ENCODE data around the gene ATXN7L2. TPM values are rescaled to one million over a fixed set of nuclear protein-coding genes. Genes with fewer than 3 reads are reported as not detected.

Gene ATXN7L2
- total and polyA plus RNA-seq, 8 donors: 4.7 to 11.7 (median 8.1) TPM

- H3K36me3 ChIP-seq: no peaks in the 10 kb centered on the region
- no peaks in the 10 kb centered on the region for H3K9me3 ChIP-seq
- intact Hi-C loops (cut with DNase I): no loop called here
- no peak for TF ChIP-seq CTCF (IDR thresholded peaks at IDR 0.05)
- H3K27me3 ChIP-seq: peaks cover 0 to 46% of the 10 kb centered on the region in 2 donors
- DNase-seq: no peak
- ATAC-seq: no peak
- no peak overlapping the region for H3K27ac ChIP-seq
- H3K4me3 ChIP-seq: no peak overlapping the region
- H3K4me1 ChIP-seq: no peaks in the 10 kb centered on the region
These were observed 8.4 kb upstream of the ATXN7L2 start for GRCh38 chr1:109475261-109475660.

DNA sequence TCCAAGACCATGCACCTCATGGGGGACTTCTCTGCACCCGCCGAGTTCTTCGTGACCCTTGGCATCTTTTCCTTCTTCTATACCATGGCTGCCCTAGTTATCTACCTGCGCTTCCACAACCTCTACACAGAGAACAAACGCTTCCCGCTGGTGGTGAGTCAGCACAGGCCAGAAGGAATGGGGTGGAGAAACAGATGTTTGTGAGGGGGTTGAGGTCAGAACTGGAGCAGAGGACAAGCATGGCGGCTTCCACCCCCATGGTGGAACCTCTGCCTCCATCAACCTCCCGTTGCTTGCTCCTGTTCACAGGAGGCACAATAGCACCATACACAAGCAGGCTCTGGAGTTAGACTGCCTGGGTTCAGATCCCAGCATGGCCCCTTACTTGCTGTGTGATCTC lies 6.9 kb upstream of the ATXN7L2 start:
- Histone ChIP-seq H3K36me3 (no peaks in the 10 kb centered on the region), H3K4me1 (no peaks in the 10 kb centered on the region), H3K9me3 (no peaks in the 10 kb centered on the region), H3K27ac (no peak overlapping the region), H3K4me3 (no peak overlapping the region), H3K27me3 (peaks cover 0 to 36% of the 10 kb centered on the region in 2 donors)
- ATAC-seq (no peak), DNase-seq (no peak)
- intact Hi-C loops (cut with DNase I): no loop called here
- no peak for TF ChIP-seq CTCF (IDR thresholded peaks at IDR 0.05)

GRCh38 chr1:109477821-109478220 lies 5.9 kb upstream of the ATXN7L2 start:
- Histone ChIP-seq H3K27ac (no peak overlapping the region), H3K9me3 (no peaks in the 10 kb centered on the region), H3K4me3 (no peak overlapping the region), H3K27me3 (peaks cover 0 to 36% of the 10 kb centered on the region in 2 donors), H3K36me3 (no peaks in the 10 kb centered on the region), H3K4me1 (peaks cover 0 to 1% of the 10 kb centered on the region in 2 donors)
- intact Hi-C loops (cut with DNase I): no loop called here
- ATAC-seq (no peak), DNase-seq (no peak)
- no peak for TF ChIP-seq CTCF (IDR thresholded peaks at IDR 0.05)

GRCh38 chr1:109478806-109479205 lies 4.9 kb upstream of the ATXN7L2 start:
- no peaks in the 10 kb centered on the region for H3K36me3 ChIP-seq
- ATAC-seq (peak; percentile 16), DNase-seq (peak in 1 of 4 donors; percentile 35)
- no peak overlapping the region for H3K27ac ChIP-seq
- no peaks in the 10 kb centered on the region for H3K9me3 ChIP-seq
- H3K4me3 ChIP-seq: no peak overlapping the region
- H3K4me1 ChIP-seq: peaks cover 6 to 7% of the 10 kb centered on the region in 2 donors
- intact Hi-C loops (cut with DNase I): no loop called here
- peaks cover 0 to 33% of the 10 kb centered on the region in 2 donors for H3K27me3 ChIP-seq
- TF ChIP-seq CTCF (IDR thresholded peaks at IDR 0.05): no peak

DNA sequence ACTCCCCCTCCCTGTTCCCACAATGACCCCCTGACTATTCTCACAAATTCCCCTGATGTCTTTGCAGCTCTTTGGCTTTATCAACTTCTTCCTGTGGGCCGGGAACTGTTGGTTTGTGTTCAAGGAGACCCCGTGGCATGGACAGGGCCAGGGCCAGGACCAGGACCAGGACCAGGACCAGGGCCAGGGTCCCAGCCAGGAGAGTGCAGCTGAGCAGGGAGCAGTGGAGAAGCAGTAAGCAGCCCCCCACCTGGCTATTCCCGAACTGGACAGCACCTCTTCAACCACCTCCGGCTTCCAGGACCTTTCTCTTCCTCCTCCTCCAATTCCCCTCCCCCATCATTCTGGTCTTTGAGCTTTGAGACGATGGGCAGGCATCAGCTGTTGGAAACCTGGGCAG lies 4.4 kb upstream of the ATXN7L2 start:
- peaks cover 6 to 9% of the 10 kb centered on the region in 2 donors for H3K4me1 ChIP-seq
- no peaks in the 10 kb centered on the region for H3K36me3 ChIP-seq
- ATAC-seq (no peak), DNase-seq (no peak)
- H3K27me3 ChIP-seq: peaks cover 0 to 33% of the 10 kb centered on the region in 2 donors
- no peak for TF ChIP-seq CTCF (IDR thresholded peaks at IDR 0.05)
- H3K9me3 ChIP-seq: no peaks in the 10 kb centered on the region
- intact Hi-C loops (cut with DNase I): no loop called here
- H3K27ac ChIP-seq: no peak overlapping the region
- no peak overlapping the region for H3K4me3 ChIP-seq
